ENCODE data around the gene PDCD2L.

The PDCD2L gene

GRCh38 chr19:34475026-34475974 lies 71.1 kb downstream of the PDCD2L start:
- Mint-ChIP-seq H3K27me3 (peaks cover 27% of the 10 kb centered on the region), H3K9me3 (no peaks in the 10 kb centered on the region), H3K36me3 (ENCODE audit: low read depth) (peaks cover 34% of the 10 kb centered on the region), H3K4me3 (no peak overlapping the region), H3K27ac (no peak overlapping the region), H3K4me1 (ENCODE audit: low read depth) (peaks cover 17% of the 10 kb centered on the region)
- intact Hi-C loops (cut with micrococcal nuclease), result no loop called here

Measured in dendritic cell treated with granulocyte-macrophage colony-stimulating factor and Interleukin-4, amounts not matched to agents 40 ng/mL and 50 ng/mL, for 4 days (primary cell).